AG04449 (cell line): ENCODE measurements around the gene VAMP1.

Experiments
- CTCF ChIA-PET: fragments of 350-600 bp; formaldehyde crosslinking; extraction: SDS; loops from one replicate; lab custom pipeline; 2021; ENCODE audit warnings: antibody characterized with exemption; lab: Yijun Ruan, JAX
- POLR2A ChIA-PET: fragments of 400-600, 350-600 bp; formaldehyde crosslinking; extraction: SDS; loops from one replicate; lab custom pipeline; 2020; ENCODE audit warnings: antibody characterized with exemption, inconsistent platforms; lab: Yijun Ruan, JAX
- DNase-seq: peaks from one replicate; pipeline ENCODE4 v3.0.0-alpha.2; 2010; ENCODE audit warnings: low read depth, low spot score
- H3K4me3 ChIP-seq: 2 replicates; pipeline ENCODE4 v1.5.1; 2011; ENCODE audit warnings: low read depth, mild to moderate bottlenecking, control low read depth, low read length
- CTCF ChIP-seq: IDR thresholded peaks from one replicate; pipeline ENCODE4 v1.5.1; 2011; ENCODE audit warnings: mild to moderate bottlenecking, moderate library complexity, low read length, control low read depth, inconsistent platforms; ENCODE audit not compliant: insufficient read depth; ENCODE audit errors: missing control alignments

The VAMP1 gene

DNA sequence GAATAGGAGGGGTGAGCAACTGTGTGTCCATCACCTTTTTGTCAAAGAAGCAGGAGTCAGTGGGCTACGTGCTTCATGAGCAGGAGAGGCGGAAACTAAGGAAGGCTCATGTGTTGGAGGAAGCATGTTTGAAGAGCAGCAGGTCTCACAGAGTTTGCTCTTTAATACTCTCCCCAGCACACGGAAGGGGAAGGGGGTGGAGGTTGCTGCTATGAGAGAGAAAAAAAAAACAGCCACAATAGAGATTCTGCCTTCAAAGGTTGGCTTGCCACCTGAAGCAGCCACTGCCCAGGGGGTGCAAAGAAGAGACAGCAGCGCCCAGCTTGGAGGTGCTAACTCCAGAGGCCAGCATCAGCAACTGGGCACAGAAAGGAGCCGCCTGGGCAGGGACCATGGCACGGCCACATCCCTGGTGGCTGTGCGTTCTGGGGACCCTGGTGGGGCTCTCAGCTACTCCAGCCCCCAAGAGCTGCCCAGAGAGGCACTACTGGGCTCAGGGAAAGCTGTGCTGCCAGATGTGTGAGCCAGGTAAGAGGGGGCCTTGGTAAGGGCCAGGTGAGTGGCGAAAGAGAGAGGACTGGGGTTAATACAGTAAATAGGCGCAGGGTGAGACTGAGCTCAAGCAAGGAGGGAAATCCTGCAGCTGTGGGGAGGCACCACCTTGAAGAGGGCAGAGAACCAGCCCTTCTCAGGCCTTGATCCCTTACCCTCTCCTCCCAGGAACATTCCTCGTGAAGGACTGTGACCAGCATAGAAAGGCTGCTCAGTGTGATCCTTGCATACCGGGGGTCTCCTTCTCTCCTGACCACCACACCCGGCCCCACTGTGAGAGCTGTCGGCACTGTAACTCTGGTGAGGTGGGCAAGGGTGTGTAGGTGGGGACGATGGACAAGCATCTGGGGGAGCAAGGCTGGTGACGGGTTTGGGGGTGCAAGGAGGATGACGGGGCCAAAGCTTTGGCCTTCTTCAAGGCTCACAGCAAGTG, 25.5 kb downstream of the VAMP1 start, which contains the start of gene CD27:
Gene CD27 (plus strand): TSS at position 252 of the 985 bp plus-strand sequence. CDS start 141 bp downstream, at position 393.
- no peak within 1 kb of the TSS for H3K4me3 ChIP-seq
- DNase-seq: no peak
- ChIA-PET POLR2A (interaction anchor here (0.5 to 1.2 kb wide), 2 partner anchors 25 to 60 kb away, joined by 3 to 5 read pairs; partner anchors contain the start of gene VAMP1), CTCF (interaction anchor here (1.3 to 1.5 kb wide), 2 partner anchors 88 to 94 kb away, joined by 3 to 4 read pairs; no protein-coding TSS in a partner anchor)
- no peak for TF ChIP-seq CTCF

GRCh38 chr12:6444031-6444430, 26.4 kb downstream of the VAMP1 start:
- H3K4me3 ChIP-seq: no peak overlapping the region
- ChIA-PET POLR2A (no interaction called here), CTCF (interaction anchor here (1.3 to 1.7 kb wide), 3 partner anchors 22 to 95 kb away, joined by 3 to 6 read pairs (median 4); no protein-coding TSS in a partner anchor)
- TF ChIP-seq CTCF: no peak
- no peak for DNase-seq

GRCh38 chr12:6443361-6443983, 27.0 kb downstream of the VAMP1 start:
- H3K4me3 ChIP-seq: no peak overlapping the region
- ChIA-PET POLR2A (no interaction called here), CTCF (interaction anchor here (1.2 to 2.2 kb wide), 4 partner anchors 19 to 95 kb away, joined by 4 to 9 read pairs (median 6); no protein-coding TSS in a partner anchor)
- DNase-seq: no peak
- TF ChIP-seq CTCF: no peak

DNA sequence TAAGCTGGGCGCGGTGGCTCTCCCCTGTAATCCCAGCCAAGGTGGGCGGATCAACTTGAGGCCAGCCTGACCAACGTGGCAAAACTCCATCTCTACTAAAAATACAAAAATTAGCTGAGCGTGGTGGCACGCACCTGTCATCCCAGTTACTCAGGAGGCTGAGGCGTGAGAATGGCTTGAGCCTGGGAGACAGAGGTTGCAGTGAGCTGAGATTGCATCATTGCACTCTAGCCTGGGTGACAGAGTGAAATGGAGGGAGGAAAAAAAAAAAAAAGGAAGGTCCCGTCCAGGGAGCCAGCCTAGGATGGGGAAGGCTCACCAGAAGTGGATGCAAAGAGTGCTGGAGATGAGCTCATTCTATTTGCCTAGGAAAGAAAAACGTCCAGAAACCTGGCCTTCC, 27.6 kb downstream of the VAMP1 start:
- ChIA-PET POLR2A (interaction anchor here (0.6 kb wide), 1 partner anchor 27 kb away, joined by 3 read pairs; no protein-coding TSS in a partner anchor), CTCF (interaction anchor here (1.2 to 2.2 kb wide), 3 partner anchors 19 to 23 kb away, joined by 5 to 9 read pairs (median 6); no protein-coding TSS in a partner anchor)
- no peak for TF ChIP-seq CTCF
- DNase-seq: no peak
- no peak overlapping the region for H3K4me3 ChIP-seq

DNA sequence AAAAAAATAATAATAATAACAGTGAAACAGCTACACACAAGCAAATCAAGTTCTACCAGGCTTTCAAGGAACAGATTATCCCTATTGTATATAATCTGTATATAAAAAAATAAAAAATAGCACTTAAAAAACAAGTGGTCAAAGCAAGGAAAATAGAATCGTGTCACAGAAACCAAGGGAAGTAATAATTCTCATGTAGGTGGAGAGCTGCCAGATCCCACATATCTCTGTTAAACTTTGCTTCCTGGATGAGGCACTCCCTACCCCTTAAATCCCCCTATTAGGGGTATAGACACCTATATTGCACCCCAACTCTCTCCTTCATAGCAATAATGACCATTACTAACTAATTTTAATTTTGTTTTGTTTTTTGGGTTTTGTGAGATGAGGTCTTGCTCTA, 30.1 kb downstream of the VAMP1 start:
- POLR2A ChIA-PET: no interaction called here
- DNase-seq: no peak

More for the DNA sequence above, 30.1 kb downstream of the VAMP1 start:
- TF ChIP-seq CTCF: no peak
- CTCF ChIA-PET: interaction anchor here (0.6 to 3.6 kb wide), 2 partner anchors 17 to 124 kb away, joined by 3 to 16 read pairs; no protein-coding TSS in a partner anchor
- H3K4me3 ChIP-seq: no peak overlapping the region
